ENCODE data around the gene LASP1.
"Not testable (repeated sequence)": the region's sequence is repeated elsewhere in the genome, so short reads cannot be mapped to it uniquely, and the experiment has no call there.

LASP1 gene, protein sequence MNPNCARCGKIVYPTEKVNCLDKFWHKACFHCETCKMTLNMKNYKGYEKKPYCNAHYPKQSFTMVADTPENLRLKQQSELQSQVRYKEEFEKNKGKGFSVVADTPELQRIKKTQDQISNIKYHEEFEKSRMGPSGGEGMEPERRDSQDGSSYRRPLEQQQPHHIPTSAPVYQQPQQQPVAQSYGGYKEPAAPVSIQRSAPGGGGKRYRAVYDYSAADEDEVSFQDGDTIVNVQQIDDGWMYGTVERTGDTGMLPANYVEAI

DNA sequence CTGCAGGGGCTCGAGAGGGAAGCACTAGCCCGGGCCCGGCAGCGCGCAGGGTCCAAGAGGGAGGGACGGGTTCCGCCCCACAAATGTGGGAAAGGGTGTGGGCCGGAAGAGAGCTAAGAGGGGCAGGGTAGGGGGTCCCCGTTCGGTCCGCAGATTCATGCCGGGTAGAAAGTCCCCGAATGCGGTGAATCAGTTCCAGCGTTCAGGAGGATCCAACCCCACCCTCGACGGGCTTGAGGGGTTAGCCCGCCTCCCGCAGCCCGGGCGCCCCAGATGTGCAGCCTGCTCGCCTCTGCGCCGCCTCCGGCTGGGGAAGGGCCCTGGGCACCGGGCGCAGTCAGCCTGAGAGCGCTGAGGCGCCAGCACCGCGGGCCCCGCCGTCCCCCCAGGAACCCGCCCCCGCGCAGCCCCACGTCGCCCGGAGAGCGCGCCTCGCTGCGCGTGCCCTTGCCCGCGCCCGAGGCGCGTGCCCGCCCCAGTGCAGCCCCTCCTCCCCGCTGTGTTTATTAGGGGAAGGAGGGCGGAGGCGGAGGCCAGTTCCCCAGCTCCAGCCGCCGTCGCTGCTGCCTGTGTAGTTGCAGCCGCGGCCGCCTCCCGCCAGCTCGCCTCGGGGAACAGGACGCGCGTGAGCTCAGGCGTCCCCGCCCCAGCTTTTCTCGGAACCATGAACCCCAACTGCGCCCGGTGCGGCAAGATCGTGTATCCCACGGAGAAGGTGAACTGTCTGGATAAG is at the start of gene LASP1:
Gene LASP1 (plus strand): TSS at position 533 of the 733 bp plus-strand sequence. CDS start 132 bp downstream, at position 665.
- peak; percentile 80 to 83 for DNase-seq

DNA sequence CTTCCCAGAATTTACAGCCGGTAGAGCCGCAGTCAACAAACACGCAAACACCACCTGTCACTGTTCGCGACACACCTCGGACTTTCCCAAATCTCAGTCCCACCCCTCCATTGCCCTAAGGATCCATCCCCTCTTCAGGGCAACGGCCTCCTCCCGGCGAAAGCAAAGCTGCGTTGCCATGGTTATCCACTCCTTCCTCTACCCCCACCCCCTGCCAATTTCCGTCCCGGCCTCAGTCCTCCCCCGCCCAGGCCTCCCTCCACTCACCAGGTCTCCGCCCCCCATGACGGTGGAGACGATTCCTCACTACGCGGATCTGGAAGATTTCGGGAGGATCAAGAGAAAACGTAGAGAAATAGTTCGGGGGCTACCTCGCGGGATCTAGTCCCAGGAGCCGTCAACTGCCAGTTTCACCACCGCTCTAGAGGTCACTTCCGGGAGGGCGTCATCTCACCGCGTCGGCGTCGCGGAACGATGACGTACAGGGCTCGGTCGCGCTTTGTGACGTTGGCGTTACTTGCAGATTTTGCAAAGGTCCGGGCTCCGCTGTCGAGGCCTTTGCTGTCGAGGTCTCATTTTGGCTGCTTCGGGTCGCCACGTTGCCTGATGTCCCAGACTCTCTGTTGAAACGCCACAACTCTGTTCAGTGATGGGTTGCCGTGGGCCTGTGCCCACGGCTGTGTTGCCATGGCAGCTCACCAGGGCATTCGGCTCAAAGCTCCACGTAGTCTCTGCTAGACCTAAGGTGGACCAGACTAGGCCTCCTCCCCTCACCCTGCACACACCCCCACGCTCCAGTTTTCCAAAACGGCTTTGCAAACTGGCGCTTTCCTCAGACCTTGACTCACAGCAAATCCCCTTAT is 44.7 kb upstream of the LASP1 start, which contains the start of gene CWC25:
Gene CWC25 (minus strand): TSS at position 423 of the 863 bp plus-strand sequence. CDS start 138 bp downstream, at position 285.
- peak; percentile 93 for DNase-seq

GRCh38 chr17:38825762-38826247 is 44.1 kb upstream of the LASP1 start:
- DNase-seq, result no peak

DNA sequence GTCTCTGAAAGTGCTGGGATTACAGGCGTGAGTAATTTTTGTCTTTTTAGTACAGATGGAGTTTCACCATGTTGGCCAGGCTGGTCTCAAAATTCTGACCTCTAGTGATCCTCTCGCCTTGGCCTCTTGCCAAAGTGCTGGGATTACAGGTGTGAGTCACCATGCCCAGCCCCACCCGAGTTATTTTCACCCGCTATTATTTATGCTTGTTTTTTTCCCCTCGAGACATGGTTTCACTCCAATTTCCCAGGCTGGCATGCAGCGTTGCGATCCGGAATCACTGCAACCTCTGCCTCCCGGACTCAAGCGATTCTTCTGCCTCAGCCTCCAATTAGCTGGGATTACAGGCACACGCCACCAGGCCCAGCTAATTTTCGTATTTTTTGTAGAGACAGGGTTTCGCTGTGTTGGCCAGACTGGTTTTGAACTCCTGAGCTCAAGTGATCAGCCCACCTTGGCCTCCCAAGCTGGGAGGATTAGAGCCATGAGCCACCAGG is 25.5 kb upstream of the LASP1 start:
- DNase-seq, result no peak

DNA sequence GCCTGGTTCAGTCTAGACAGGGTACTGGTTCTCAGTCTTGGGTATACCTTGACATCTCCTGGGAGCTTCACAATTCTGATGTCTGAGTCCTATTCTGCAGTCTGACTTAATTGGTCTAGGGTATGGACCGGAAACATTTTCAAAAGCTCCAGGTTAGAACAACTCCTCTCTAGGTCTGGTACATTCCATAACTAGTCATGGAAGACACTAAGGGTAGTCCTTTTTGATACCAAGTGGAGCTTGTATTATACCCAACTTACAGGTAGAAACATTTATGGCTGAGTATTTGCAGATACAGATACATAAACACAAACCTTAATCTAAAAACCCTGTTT is 21.3 kb upstream of the LASP1 start:
- no peak for DNase-seq

- no peak for DNase-seq
Measured at GRCh38 chr17:38848939-38849605, 20.8 kb upstream of the LASP1 start.

DNA sequence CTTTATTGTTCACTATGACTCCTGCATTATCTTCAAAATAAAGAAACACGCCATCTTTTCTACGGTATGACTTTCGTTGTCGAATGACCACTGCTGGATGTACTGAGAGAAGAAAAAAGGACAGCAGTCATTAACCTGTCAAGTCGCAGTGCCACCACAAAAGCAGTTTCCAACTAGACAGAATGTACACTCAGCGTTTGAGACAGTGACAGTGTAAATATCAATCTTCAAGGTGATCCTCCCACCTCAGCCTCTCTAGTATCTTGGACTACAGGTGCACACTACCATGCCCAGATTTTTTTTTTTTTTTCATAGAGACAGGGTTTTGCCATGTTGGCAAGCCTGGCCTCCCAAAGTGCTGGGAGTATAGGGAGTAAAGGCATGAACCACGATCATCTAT is 19.5 kb upstream of the LASP1 start:
- DNase-seq, result no peak

DNA sequence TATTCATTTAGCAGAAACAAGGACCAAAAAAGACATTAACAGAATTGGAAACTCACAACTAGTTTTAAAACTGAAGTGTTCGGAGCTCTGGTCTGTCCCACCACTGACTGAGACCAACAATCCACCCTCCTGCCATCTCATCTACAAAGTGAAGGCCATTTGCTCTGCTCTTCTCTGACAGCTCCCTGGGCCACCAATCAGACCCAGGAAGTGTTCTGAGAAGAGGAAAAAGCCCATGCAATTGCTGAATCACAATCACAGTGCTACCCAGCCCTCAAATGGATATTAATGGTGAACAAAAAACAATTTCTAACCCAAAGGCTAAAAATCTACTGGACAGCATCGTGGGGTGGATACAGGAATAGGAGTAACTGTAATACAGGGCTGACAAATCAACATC is 18.4 kb upstream of the LASP1 start:
- DNase-seq, result no peak

GRCh38 chr17:38852771-38853291 is 17.0 kb upstream of the LASP1 start:
- peak in 1 of 2 experiments; percentile 17 for DNase-seq

GRCh38 chr17:38853292-38854219 is 16.3 kb upstream of the LASP1 start, which contains the start of gene RPL23:
TSS of gene RPL23 (minus strand) at chr17:38853721. CDS start at chr17:38853710, 11 bp downstream.
- peak; percentile 83 to 91 for DNase-seq

- not testable (repeated sequence) for DNase-seq
Measured at GRCh38 chr17:38855101-38855714, 14.7 kb upstream of the LASP1 start.

DNA sequence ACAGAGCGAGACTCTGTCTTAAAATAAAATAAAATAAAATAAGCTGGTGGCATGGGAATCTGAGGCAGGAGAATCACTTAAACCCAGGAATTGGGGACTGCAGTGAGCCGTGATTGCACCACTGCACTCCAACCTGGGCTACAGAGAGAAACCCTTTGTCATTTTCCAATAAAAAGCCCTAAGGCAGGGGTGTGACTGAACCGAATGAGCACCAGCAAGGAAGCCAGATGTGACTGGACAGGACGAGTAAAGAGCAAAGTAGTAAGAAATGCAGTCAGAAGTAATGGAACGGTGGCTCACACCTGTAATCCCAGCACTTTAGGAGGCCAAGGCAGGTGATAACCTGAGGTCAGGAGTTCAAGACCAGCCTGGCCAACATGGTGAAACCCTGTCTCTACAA is 12.6 kb upstream of the LASP1 start:
- no peak for DNase-seq

- DNase-seq, result no peak
Measured at GRCh38 chr17:38861399-38861843, 8.4 kb upstream of the LASP1 start.

DNA sequence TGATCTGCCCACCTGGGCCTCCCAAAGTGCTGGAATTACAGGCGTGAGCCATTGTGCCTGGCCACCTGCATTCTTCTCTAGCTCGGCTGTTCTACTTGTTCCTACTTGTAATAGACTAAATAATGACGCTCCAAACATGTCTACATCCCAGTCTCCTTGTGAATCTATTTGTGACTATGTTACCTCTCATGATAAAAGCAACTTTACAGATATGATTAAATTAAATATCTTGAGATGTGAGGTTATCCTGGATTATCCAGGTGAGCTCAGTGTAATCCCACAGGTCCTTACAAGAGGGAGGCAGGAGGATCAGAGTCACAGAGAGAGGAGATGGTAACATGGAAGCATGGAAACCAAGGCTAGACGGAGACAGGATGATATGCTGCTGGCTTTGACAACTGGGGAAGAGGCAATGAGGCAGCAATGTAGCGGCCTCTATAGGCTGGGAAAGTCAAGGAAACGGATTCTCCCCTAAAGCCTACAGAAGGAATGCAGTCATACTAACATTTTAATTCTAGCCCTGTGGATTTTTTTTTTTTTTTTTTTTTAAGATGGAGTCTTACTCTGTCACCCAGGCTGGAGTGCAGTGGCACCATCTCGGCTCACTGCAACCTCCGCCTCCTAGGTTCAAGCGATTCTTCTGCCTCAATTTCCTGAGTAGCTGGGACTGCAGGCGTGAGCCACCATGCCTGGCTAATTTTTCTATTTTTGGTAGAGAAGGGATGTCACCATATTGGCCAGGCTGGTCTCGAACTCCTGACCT is 5.0 kb upstream of the LASP1 start:
- no peak for DNase-seq

DNA sequence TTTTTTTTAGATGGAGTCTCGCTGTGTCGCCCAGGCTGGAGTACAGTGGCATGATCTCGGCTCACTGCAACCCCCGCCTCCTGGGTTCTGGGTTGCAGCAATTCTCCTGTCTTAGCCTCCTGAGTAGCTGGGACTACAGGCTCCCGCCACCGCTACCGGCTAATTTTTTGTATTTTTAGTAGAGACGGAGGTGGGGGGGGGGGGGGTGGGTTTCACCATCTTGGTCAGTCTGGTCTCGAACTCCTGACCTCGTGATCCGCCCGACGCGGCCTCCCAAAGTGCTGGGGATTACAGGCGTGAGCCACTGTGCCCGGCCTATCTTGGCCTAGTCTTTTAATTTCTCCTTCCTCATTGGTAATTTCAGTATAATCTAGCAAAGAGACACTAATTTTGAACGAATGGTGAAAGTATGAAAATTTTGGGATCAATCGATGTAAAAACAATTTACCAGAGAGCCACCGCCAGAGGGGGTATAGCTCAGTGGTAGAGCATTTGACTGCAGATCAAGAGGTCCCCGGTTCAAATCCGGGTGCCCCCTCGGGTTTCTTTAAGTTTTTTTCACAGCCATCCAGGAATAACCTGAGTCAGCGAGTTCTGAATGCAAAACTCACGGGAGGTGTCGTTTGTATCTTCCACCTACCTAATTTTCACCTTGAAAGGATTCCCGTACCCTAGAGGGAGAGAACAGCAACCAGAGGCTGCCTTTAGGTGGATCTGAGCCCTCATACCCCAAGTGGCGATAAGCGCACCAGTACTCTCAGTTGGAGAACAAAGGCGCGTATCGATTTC is 2.5 kb upstream of the LASP1 start:
- DNase-seq, result peak; percentile 66 to 70

GRCh38 chr17:38867968-38868816 is 1.7 kb upstream of the LASP1 start:
- DNase-seq, result no peak

DNA sequence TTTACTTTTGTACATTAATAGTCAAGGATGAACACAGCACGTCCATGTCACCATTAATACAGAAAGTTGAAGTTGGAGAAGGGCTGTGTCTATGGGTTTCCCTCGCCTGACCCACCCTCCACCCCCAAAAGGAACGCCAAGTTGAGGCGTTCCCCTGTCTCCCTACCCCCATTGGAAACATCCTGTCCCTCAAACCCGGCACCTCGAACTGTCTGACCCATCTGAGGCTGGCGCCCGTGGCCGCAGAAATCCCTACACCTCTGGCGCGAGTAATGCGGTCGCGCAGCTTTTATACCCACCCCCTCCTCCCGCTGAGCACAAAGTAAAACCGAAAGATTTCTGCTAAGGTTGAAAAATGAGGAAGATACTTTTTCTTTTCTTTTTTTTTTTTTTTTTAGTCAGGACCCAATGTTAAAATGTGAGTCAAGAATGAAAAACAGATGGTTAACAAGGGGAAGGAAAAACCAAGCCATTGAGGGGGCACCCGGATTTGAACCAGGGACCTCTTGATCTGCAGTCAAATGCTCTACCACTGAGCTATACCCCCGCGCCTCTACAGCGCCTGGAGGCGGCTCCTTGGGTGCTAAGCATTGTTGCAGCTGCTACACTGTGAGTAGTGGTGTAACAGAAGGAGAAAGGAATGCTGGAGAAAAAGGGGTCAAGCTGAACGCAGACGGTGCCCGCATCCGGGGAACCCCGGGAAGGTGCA is 887 bp upstream of the LASP1 start:
- DNase-seq, result peak; percentile 87 to 89

Measured in stimulated activated CD4-positive, alpha-beta T cell treated with anti-CD3 and anti-CD28 coated beads, Interleukin-4, amount 100 ng/mL, for 4 hours (primary cell).